H1 (cell line): ENCODE results near the gene BACE2. TPM values are rescaled to one million over a fixed set of nuclear protein-coding genes. Genes with fewer than 3 reads are reported as not detected.

Source experiments
- EZH2 ChIP-seq: fragments of 200-600 bp; sonication (generic); IDR thresholded peaks from 2 replicates; pipeline ENCODE4 v1.7.1; 2012; ENCODE audit warnings: low read depth, mild to moderate bottlenecking, moderate library complexity, low read length, inconsistent platforms; ENCODE audit not compliant: severe bottlenecking
- TCF12 ChIP-seq: IDR thresholded peaks from 2 replicates; pipeline ENCODE4 v1.6.1; 2011; ENCODE audit warnings: low read depth, mild to moderate bottlenecking, low read length
- polyA plus RNA-seq, 7 experiments: library from polyadenylated mRNA; depleted of rRNA in 3 of 7; stranded (reverse) in 5 of 7; unstranded in 2 of 7; fragments of >200 nt in 5 of 7; fragments of 200-250 nt in 2 of 7; gene quantifications; 1 replicate in 5 of 7; 2 replicates in 1 of 7; 4 replicates in 1 of 7; pipeline versions ENCODE4 v1.2.1 to v1.2.3, GENCODE V29; 2011 to 2013; ENCODE audit warnings: missing spikeins in 2 of 7, mixed read lengths in 2 of 7
- total RNA-seq: library from RNA; stranded (reverse); fragmentation: NEBNext Ultra II Directional; extraction: Animal tissue kit (Norgen Biotek cat#: 25700); gene quantifications from 2 replicates; pipeline ENCODE4 v1.2.1, GENCODE V29; 2021

Gene BACE2
- total and polyA plus RNA-seq, 2 of the 8 experiments (the other 6 are each of a cell fraction or from before 2014, with no cell fraction given), result 8.1 to 10.9 TPM

GRCh38 chr21:41316200-41317062 is 148.5 kb downstream of the BACE2 start, which contains the start of gene FAM3B (continued):
- peak; percentile 27 for TF ChIP-seq EZH2
- TF ChIP-seq TCF12, result no peak
